IPS-18a (cell line): ENCODE results near the gene DMBT1.

Experiments
- H3K27ac ChIP-seq: one replicate; pipeline ENCODE4 v1.5.1; 2013; ENCODE audit warnings: low read length
- H3K27me3 ChIP-seq: one replicate; pipeline ENCODE4 v1.6.1; 2013; ENCODE audit warnings: mild to moderate bottlenecking, low read length; ENCODE audit not compliant: control insufficient read depth, insufficient read depth
- H3K36me3 ChIP-seq: one replicate; pipeline ENCODE4 v1.6.1; 2013; ENCODE audit warnings: low read depth, low read length; ENCODE audit not compliant: control insufficient read depth
- H3K4me1 ChIP-seq: one replicate; pipeline ENCODE4 v1.6.1; 2013; ENCODE audit warnings: low read depth, low read length; ENCODE audit not compliant: control insufficient read depth
- H3K4me3 ChIP-seq: one replicate; pipeline ENCODE4 v1.5.1; 2013; ENCODE audit warnings: low read length
- H3K9ac ChIP-seq: one replicate; pipeline ENCODE4 v1.6.1; 2013; ENCODE audit warnings: mild to moderate bottlenecking, low read length, moderate library complexity
- H3K9me3 ChIP-seq: one replicate; pipeline ENCODE4 v1.6.1; 2013; ENCODE audit warnings: low read depth, low read length; ENCODE audit not compliant: control insufficient read depth

Gene DMBT1

GRCh38 chr10:122560279-122560804, at the start of gene DMBT1:
DMBT1 (plus strand) TSS chr10:122560754; CDS start chr10:122560771, 17 bp downstream.
- Histone ChIP-seq H3K36me3 (no peaks in the 10 kb centered on the region), H3K4me3 (no peak within 1 kb of the TSS), H3K27me3 (no peaks in the 10 kb centered on the region), H3K27ac (no peak within 1 kb of the TSS), H3K9ac (no peak within 1 kb of the TSS), H3K4me1 (peaks cover 4% of the 10 kb centered on the region), H3K9me3 (no peaks in the 10 kb centered on the region)

GRCh38 chr10:122513053-122513452, 47.5 kb upstream of the DMBT1 start:
- Histone ChIP-seq H3K9ac (no peak overlapping the region), H3K27me3 (no peaks in the 10 kb centered on the region), H3K9me3 (no peaks in the 10 kb centered on the region)

GRCh38 chr10:122514045-122514840, 46.3 kb upstream of the DMBT1 start:
- no peak overlapping the region for H3K4me3 ChIP-seq
- H3K4me1 ChIP-seq = no peaks in the 10 kb centered on the region
- H3K36me3 ChIP-seq = no peaks in the 10 kb centered on the region
- H3K27me3 ChIP-seq = no peaks in the 10 kb centered on the region
- no peak overlapping the region for H3K27ac ChIP-seq
- H3K9me3 ChIP-seq = no peaks in the 10 kb centered on the region
- H3K9ac ChIP-seq = no peak overlapping the region

More at GRCh38 chr10:122513053-122513452, 47.5 kb upstream of the DMBT1 start:
- Histone ChIP-seq H3K27ac (no peak overlapping the region), H3K4me1 (no peaks in the 10 kb centered on the region), H3K36me3 (no peaks in the 10 kb centered on the region), H3K4me3 (no peak overlapping the region)

GRCh38 chr10:122515022-122515424, 45.5 kb upstream of the DMBT1 start:
- Histone ChIP-seq H3K27me3 (no peaks in the 10 kb centered on the region), H3K9me3 (no peaks in the 10 kb centered on the region), H3K4me1 (no peaks in the 10 kb centered on the region)

GRCh38 chr10:122515588-122516231, 44.8 kb upstream of the DMBT1 start:
- Histone ChIP-seq H3K9ac (no peak overlapping the region), H3K4me3 (no peak overlapping the region)

More at GRCh38 chr10:122515022-122515424, 45.5 kb upstream of the DMBT1 start:
- Histone ChIP-seq H3K9ac (no peak overlapping the region), H3K4me3 (no peak overlapping the region), H3K27ac (no peak overlapping the region), H3K36me3 (no peaks in the 10 kb centered on the region)

GRCh38 chr10:122516734-122517133, 43.8 kb upstream of the DMBT1 start:
- H3K36me3 ChIP-seq = no peaks in the 10 kb centered on the region
- H3K9me3 ChIP-seq = no peaks in the 10 kb centered on the region
- no peaks in the 10 kb centered on the region for H3K4me1 ChIP-seq
- H3K27ac ChIP-seq = no peak overlapping the region
- H3K4me3 ChIP-seq = no peak overlapping the region
- H3K27me3 ChIP-seq = no peaks in the 10 kb centered on the region
- H3K9ac ChIP-seq = no peak overlapping the region

More at GRCh38 chr10:122515588-122516231, 44.8 kb upstream of the DMBT1 start:
- Histone ChIP-seq H3K4me1 (no peaks in the 10 kb centered on the region), H3K36me3 (no peaks in the 10 kb centered on the region), H3K9me3 (no peaks in the 10 kb centered on the region), H3K27me3 (no peaks in the 10 kb centered on the region), H3K27ac (no peak overlapping the region)

GRCh38 chr10:122519144-122519543, 41.4 kb upstream of the DMBT1 start:
- Histone ChIP-seq H3K9me3 (no peaks in the 10 kb centered on the region), H3K9ac (no peak overlapping the region), H3K4me3 (no peak overlapping the region), H3K36me3 (no peaks in the 10 kb centered on the region), H3K27me3 (no peaks in the 10 kb centered on the region), H3K4me1 (no peaks in the 10 kb centered on the region), H3K27ac (no peak overlapping the region)

GRCh38 chr10:122519873-122520272, 40.7 kb upstream of the DMBT1 start:
- H3K27me3 ChIP-seq = no peaks in the 10 kb centered on the region

GRCh38 chr10:122521011-122521410, 39.5 kb upstream of the DMBT1 start:
- Histone ChIP-seq H3K9me3 (no peaks in the 10 kb centered on the region), H3K36me3 (no peaks in the 10 kb centered on the region), H3K27ac (no peak overlapping the region), H3K9ac (no peak overlapping the region), H3K4me1 (no peaks in the 10 kb centered on the region), H3K27me3 (no peaks in the 10 kb centered on the region), H3K4me3 (no peak overlapping the region)

More at GRCh38 chr10:122519873-122520272, 40.7 kb upstream of the DMBT1 start:
- no peak overlapping the region for H3K27ac ChIP-seq
- no peak overlapping the region for H3K9ac ChIP-seq
- H3K9me3 ChIP-seq = no peaks in the 10 kb centered on the region
- H3K36me3 ChIP-seq = no peaks in the 10 kb centered on the region
- no peaks in the 10 kb centered on the region for H3K4me1 ChIP-seq
- H3K4me3 ChIP-seq = no peak overlapping the region

GRCh38 chr10:122524811-122525210, 35.7 kb upstream of the DMBT1 start:
- Histone ChIP-seq H3K4me3 (no peak overlapping the region), H3K9me3 (no peaks in the 10 kb centered on the region), H3K36me3 (no peaks in the 10 kb centered on the region), H3K27ac (no peak overlapping the region), H3K27me3 (no peaks in the 10 kb centered on the region), H3K4me1 (no peaks in the 10 kb centered on the region), H3K9ac (no peak overlapping the region)

- Histone ChIP-seq H3K27me3 (no peaks in the 10 kb centered on the region), H3K9me3 (no peaks in the 10 kb centered on the region), H3K36me3 (no peaks in the 10 kb centered on the region), H3K9ac (no peak overlapping the region), H3K4me3 (no peak overlapping the region), H3K4me1 (no peaks in the 10 kb centered on the region), H3K27ac (no peak overlapping the region)
Observed at GRCh38 chr10:122525788-122526187, 34.8 kb upstream of the DMBT1 start.
